HEK293T (cell line): ENCODE results near the gene ING4.

Source experiments
- CTCF ChIA-PET: fragments of 350-600 bp; formaldehyde crosslinking; extraction: SDS; loops from one replicate; lab custom pipeline; 2021; ENCODE audit warnings: antibody characterized with exemption, inconsistent platforms; lab: Yijun Ruan, JAX
- POLR2A ChIA-PET: fragments of 350-600 bp; formaldehyde crosslinking; extraction: SDS; loops from one replicate; lab custom pipeline; 2020; ENCODE audit warnings: antibody characterized with exemption, inconsistent platforms; lab: Yijun Ruan, JAX
- DNase-seq: peaks from one replicate; pipeline ENCODE4 v3.0.0; 2012; ENCODE audit warnings: mixed read lengths; ENCODE audit errors: extremely low spot score
- ARNT ChIP-seq: fragments of 450-650 bp; IDR thresholded peaks from 2 replicates; pipeline ENCODE4 v1.6.1; 2017; ENCODE audit warnings: mild to moderate bottlenecking
- BHLHE40 ChIP-seq: fragments of 450-650 bp; IDR thresholded peaks from 2 replicates; pipeline ENCODE4 v1.6.1; 2016; ENCODE audit warnings: mild to moderate bottlenecking, moderate library complexity, borderline replicate concordance
- CTBP1 ChIP-seq: fragments of 450-650 bp; IDR thresholded peaks from 2 replicates; pipeline ENCODE4 v1.6.1; 2016; ENCODE audit warnings: borderline replicate concordance
- ELF4 ChIP-seq: fragments of 450-650 bp; IDR thresholded peaks from 2 replicates; pipeline ENCODE4 v1.6.1; 2017; ENCODE audit warnings: antibody characterized with exemption
- FOXA1 ChIP-seq: fragments of 450-650 bp; IDR thresholded peaks from 2 replicates; pipeline ENCODE4 v1.6.1; 2016; ENCODE audit warnings: mild to moderate bottlenecking
- FOXK2 ChIP-seq: fragments of 450-650 bp; IDR thresholded peaks from 2 replicates; pipeline ENCODE4 v1.6.1; 2016; ENCODE audit warnings: mild to moderate bottlenecking
- FOXM1 ChIP-seq: fragments of 450-650 bp; IDR thresholded peaks from 2 replicates; pipeline ENCODE4 v1.6.1; 2017; ENCODE audit warnings: mild to moderate bottlenecking, borderline replicate concordance
- HDGF ChIP-seq: fragments of 450-650 bp; IDR thresholded peaks from 2 replicates; pipeline ENCODE4 v1.6.1; 2017; ENCODE audit warnings: antibody characterized with exemption, borderline replicate concordance
- L3MBTL2 ChIP-seq: fragments of 450-650 bp; conservative IDR thresholded peaks from 2 replicates; pipeline ENCODE4 v1.6.1; 2016; ENCODE audit warnings: mild to moderate bottlenecking
- LEF1 ChIP-seq: fragments of 450-650 bp; IDR thresholded peaks from 2 replicates; pipeline ENCODE4 v1.6.1; 2017; ENCODE audit warnings: mild to moderate bottlenecking, borderline replicate concordance
- NFRKB ChIP-seq: fragments of 450-650 bp; IDR thresholded peaks from 2 replicates; pipeline ENCODE4 v1.6.1; 2016; ENCODE audit warnings: mild to moderate bottlenecking, moderate library complexity
- PKNOX1 ChIP-seq: fragments of 450-650 bp; IDR thresholded peaks from 2 replicates; pipeline ENCODE4 v1.6.1; 2016
- SP1 ChIP-seq: fragments of 450-650 bp; IDR thresholded peaks from 2 replicates; pipeline ENCODE4 v1.6.1; 2017
- SUZ12 ChIP-seq: fragments of 450-650 bp; IDR thresholded peaks from 2 replicates; pipeline ENCODE4 v1.6.1; 2016; ENCODE audit warnings: mild to moderate bottlenecking
- TARDBP ChIP-seq: fragments of 450-650 bp; IDR thresholded peaks from 2 replicates; pipeline ENCODE4 v1.6.1; 2016
- ZNF384 ChIP-seq: fragments of 450-650 bp; IDR thresholded peaks from 2 replicates; pipeline ENCODE4 v1.6.1; 2016

The ING4 gene

GRCh38 chr12:6662602-6662905 is 365 bp downstream of the ING4 start:
- ChIA-PET POLR2A (interaction anchor here (1.2 kb wide), 1 partner anchor 27 kb away, joined by 4 read pairs; the partner anchor contains the start of gene ZNF384), CTCF (interaction anchor here (0.6 kb wide), 1 partner anchor 101 kb away, joined by 3 read pairs; no protein-coding TSS in a partner anchor)
- TF ChIP-seq L3MBTL2 = no peak
- no peak for TF ChIP-seq SUZ12
- TF ChIP-seq NFRKB = no peak
- no peak for TF ChIP-seq ARNT
- TF ChIP-seq ZNF384 = no peak
- no peak for TF ChIP-seq LEF1
- TF ChIP-seq CTBP1 = no peak
- TF ChIP-seq HDGF = no peak
- no peak for TF ChIP-seq TARDBP
- TF ChIP-seq ELF4 = no peak
- TF ChIP-seq FOXA1 = no peak
- TF ChIP-seq BHLHE40 = no peak
- TF ChIP-seq FOXK2 = no peak
- no peak for TF ChIP-seq FOXM1
- TF ChIP-seq SP1 = no peak
- no peak for TF ChIP-seq PKNOX1
- peak; percentile 65 for DNase-seq

- ChIA-PET CTCF (no interaction called here), POLR2A (no interaction called here)
- TF ChIP-seq SUZ12 = no peak
- no peak for TF ChIP-seq PKNOX1
- no peak for TF ChIP-seq NFRKB
- TF ChIP-seq SP1 = no peak
- TF ChIP-seq ZNF384 = no peak
- no peak for TF ChIP-seq BHLHE40
- no peak for TF ChIP-seq FOXM1
- no peak for TF ChIP-seq CTBP1
- TF ChIP-seq TARDBP = no peak
- TF ChIP-seq ARNT = no peak
- no peak for TF ChIP-seq LEF1
- no peak for TF ChIP-seq FOXK2
- no peak for TF ChIP-seq FOXA1
- no peak for TF ChIP-seq HDGF
- no peak for TF ChIP-seq L3MBTL2
- TF ChIP-seq ELF4 = no peak
- no peak for DNase-seq
Measured at GRCh38 chr12:6653987-6654386, 8.9 kb downstream of the ING4 start.

DNA sequence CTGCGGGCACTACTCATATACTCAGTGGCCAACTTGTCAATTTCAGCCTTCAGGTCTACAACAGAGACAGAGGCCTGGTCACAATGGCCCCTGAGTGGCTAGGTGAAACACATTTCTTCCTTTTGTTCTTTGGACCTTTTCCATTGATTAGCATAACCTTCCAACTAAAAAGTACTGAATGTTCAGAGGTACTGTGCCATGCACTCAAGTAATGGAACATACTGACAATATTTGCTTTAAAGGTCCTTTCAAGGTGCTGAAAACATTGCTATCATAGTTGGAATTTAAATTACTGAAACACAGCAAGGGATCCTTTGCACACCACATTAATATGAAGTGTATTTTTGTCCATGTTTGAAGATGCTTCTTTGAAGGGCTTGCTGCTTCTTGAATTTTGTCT is 9.6 kb downstream of the ING4 start:
- no peak for DNase-seq
- TF ChIP-seq ZNF384 (no peak), CTBP1 (no peak), FOXA1 (no peak), ELF4 (no peak), HDGF (no peak), FOXM1 (no peak), L3MBTL2 (no peak), SUZ12 (no peak), TARDBP (no peak), SP1 (no peak), NFRKB (no peak), LEF1 (no peak), ARNT (no peak), BHLHE40 (no peak), FOXK2 (no peak), PKNOX1 (no peak)
- ChIA-PET POLR2A (interaction anchor here (0.6 kb wide), 1 partner anchor 39 kb away, joined by 3 read pairs; no protein-coding TSS in a partner anchor), CTCF (no interaction called here)

GRCh38 chr12:6652391-6652790 is 10.5 kb downstream of the ING4 start:
- DNase-seq = no peak
- ChIA-PET POLR2A (no interaction called here), CTCF (no interaction called here)
- TF ChIP-seq LEF1 (no peak), FOXA1 (no peak), SP1 (no peak), ZNF384 (no peak), PKNOX1 (no peak), FOXM1 (no peak), TARDBP (no peak)

- TF ChIP-seq FOXA1 (no peak), ELF4 (no peak), SUZ12 (no peak), HDGF (no peak), CTBP1 (no peak), NFRKB (no peak), BHLHE40 (no peak), TARDBP (no peak), ZNF384 (no peak), SP1 (no peak), PKNOX1 (no peak), FOXK2 (no peak)
Measured at GRCh38 chr12:6650832-6651231, 12.1 kb downstream of the ING4 start.

More at GRCh38 chr12:6650832-6651231, 12.1 kb downstream of the ING4 start:
- ChIA-PET CTCF (no interaction called here), POLR2A (no interaction called here)
- DNase-seq = no peak
